Activated CD8-positive, alpha-beta memory T cell treated with anti-CD3 and anti-CD28 coated beads, Interleukin-2, amount 10 ng/mL, durations not matched to agents 7 days and 5 days (primary cell): ENCODE data around the gene NHLRC4. TPM values are rescaled to one million over a fixed set of nuclear protein-coding genes. Genes with fewer than 3 reads are reported as not detected.

Experiments
- ATAC-seq: fragments of 150-1000 bp; cut with Tn5 transposase; one replicate; pipeline ENCODE4 v1.10.0; 2021; ENCODE audit warnings: moderate library complexity
- CTCF ChIA-PET: fragments of 350-600 bp; sonication (Branson Sonifier 250); formaldehyde crosslinking; loops from one replicate; lab custom pipeline; 2021; ENCODE audit warnings: antibody characterized with exemption; lab: Charles Lee
- DNase-seq: peaks from one replicate; pipeline ENCODE4 v3.0.0-alpha.2; 2020
- H3K27ac Mint-ChIP-seq: one replicate; pipeline ENCODE4 v1.8.0; 2021; ENCODE audit warnings: mild to moderate bottlenecking, mixed read lengths
- H3K27me3 Mint-ChIP-seq: one replicate; pipeline ENCODE4 v1.8.0; 2021; ENCODE audit warnings: mixed read lengths
- H3K36me3 Mint-ChIP-seq: one replicate; pipeline ENCODE4 v1.8.0; 2021; ENCODE audit warnings: mild to moderate bottlenecking, mixed read lengths
- H3K4me1 Mint-ChIP-seq: one replicate; pipeline ENCODE4 v1.8.0; 2021; ENCODE audit warnings: mixed read lengths
- H3K4me3 Mint-ChIP-seq: one replicate; pipeline ENCODE4 v1.8.0; 2021; ENCODE audit warnings: mild to moderate bottlenecking, moderate library complexity, mixed read lengths
- H3K9me3 Mint-ChIP-seq: one replicate; pipeline ENCODE4 v1.8.0; 2022; ENCODE audit warnings: low read depth, mixed read lengths
- total RNA-seq, 2 experiments: library from RNA; stranded (reverse); gene quantifications; one replicate each; pipeline ENCODE4 v1.2.3, GENCODE V29; 2021

Gene NHLRC4
- total RNA-seq, 2 experiments from 2014 or later, result 0.94 to 1.2 TPM

- ATAC-seq, result no peak
- Mint-ChIP-seq H3K27me3 (no peaks in the 10 kb centered on the region), H3K9me3 (no peaks in the 10 kb centered on the region), H3K4me1 (peaks cover 49% of the 10 kb centered on the region), H3K36me3 (peaks cover 2% of the 10 kb centered on the region), H3K4me3 (peak overlapping the region; percentile 77), H3K27ac (peak overlapping the region; percentile 96)
- DNase-seq, result peak; percentile 59
- CTCF ChIA-PET, result interaction anchor here (1.2 to 2.5 kb wide), 5 partner anchors 11 to 144 kb away, joined by 3 to 7 read pairs (median 4); partner anchors contain the start of genes METTL26 and PGAP6
These were observed 40.4 kb upstream of the NHLRC4 start for GRCh38 chr16:526181-527014.

GRCh38 chr16:527015-527903 is 39.5 kb upstream of the NHLRC4 start, which contains the start of gene CAPN15:
CAPN15 (plus strand) TSS chr16:527712; CDS start chr16:546839, 19,127 bp downstream.
- H3K36me3 Mint-ChIP-seq, result peaks cover 2% of the 10 kb centered on the region
- DNase-seq (peak; percentile 89), ATAC-seq (peak; percentile 77)
- H3K9me3 Mint-ChIP-seq, result no peaks in the 10 kb centered on the region
- H3K27ac Mint-ChIP-seq, result peak within 1 kb of the TSS; percentile 96
- no peaks in the 10 kb centered on the region for H3K27me3 Mint-ChIP-seq
- peak within 1 kb of the TSS; percentile 92 for H3K4me3 Mint-ChIP-seq
- peaks cover 49% of the 10 kb centered on the region for H3K4me1 Mint-ChIP-seq
- CTCF ChIA-PET, result interaction anchor here (1.2 to 2.5 kb wide), 4 partner anchors 12 to 145 kb away, joined by 3 to 7 read pairs (median 4); partner anchors contain the start of genes METTL26 and PGAP6

- H3K9me3 Mint-ChIP-seq, result no peaks in the 10 kb centered on the region
- H3K27me3 Mint-ChIP-seq, result no peaks in the 10 kb centered on the region
- ATAC-seq (peak; percentile 11), DNase-seq (peak; percentile 69)
- H3K4me1 Mint-ChIP-seq, result peaks cover 46% of the 10 kb centered on the region
- CTCF ChIA-PET, result interaction anchor here (1.2 to 1.7 kb wide), 4 partner anchors 13 to 121 kb away, joined by 3 to 4 read pairs (median 4); partner anchors contain the start of genes METTL26 and WDR90
- H3K4me3 Mint-ChIP-seq, result peak overlapping the region; percentile 92
- H3K36me3 Mint-ChIP-seq, result peaks cover 2% of the 10 kb centered on the region
- H3K27ac Mint-ChIP-seq, result peak overlapping the region; percentile 95
These were observed 38.4 kb upstream of the NHLRC4 start for GRCh38 chr16:528111-529011.

- Mint-ChIP-seq H3K4me3 (peak overlapping the region; percentile 92), H3K36me3 (peaks cover 2% of the 10 kb centered on the region), H3K27me3 (no peaks in the 10 kb centered on the region), H3K4me1 (peaks cover 42% of the 10 kb centered on the region), H3K27ac (peak overlapping the region; percentile 95), H3K9me3 (no peaks in the 10 kb centered on the region)
- peak; percentile 82 for DNase-seq
- ATAC-seq, result peak; percentile 18
- CTCF ChIA-PET, result interaction anchor here (1.3 kb wide), 1 partner anchor 120 kb away, joined by 4 read pairs; the partner anchor contains the start of gene WDR90
These were observed 37.7 kb upstream of the NHLRC4 start for GRCh38 chr16:529012-529575.

GRCh38 chr16:530111-530817 is 36.5 kb upstream of the NHLRC4 start:
- ATAC-seq (no peak), DNase-seq (no peak)
- no peaks in the 10 kb centered on the region for H3K27me3 Mint-ChIP-seq
- peak overlapping the region; percentile 63 for H3K27ac Mint-ChIP-seq
- CTCF ChIA-PET, result no interaction called here
- no peaks in the 10 kb centered on the region for H3K9me3 Mint-ChIP-seq
- H3K36me3 Mint-ChIP-seq, result peaks cover 2% of the 10 kb centered on the region
- H3K4me3 Mint-ChIP-seq, result peak overlapping the region; percentile 26
- peaks cover 32% of the 10 kb centered on the region for H3K4me1 Mint-ChIP-seq

- no peaks in the 10 kb centered on the region for H3K36me3 Mint-ChIP-seq
- H3K4me3 Mint-ChIP-seq, result no peak overlapping the region
- H3K4me1 Mint-ChIP-seq, result peaks cover 18% of the 10 kb centered on the region
- no peak for DNase-seq
- CTCF ChIA-PET, result interaction anchor here (0.7 kb wide), 1 partner anchor 30 kb away, joined by 3 read pairs; no protein-coding TSS in a partner anchor
- H3K27me3 Mint-ChIP-seq, result no peaks in the 10 kb centered on the region
- H3K9me3 Mint-ChIP-seq, result no peaks in the 10 kb centered on the region
- no peak overlapping the region for H3K27ac Mint-ChIP-seq
- ATAC-seq, result no peak
These were observed 35.2 kb upstream of the NHLRC4 start for GRCh38 chr16:531494-532125.

GRCh38 chr16:533391-534123 is 33.2 kb upstream of the NHLRC4 start:
- H3K4me1 Mint-ChIP-seq, result peaks cover 18% of the 10 kb centered on the region
- H3K4me3 Mint-ChIP-seq, result no peak overlapping the region
- H3K27ac Mint-ChIP-seq, result no peak overlapping the region

GRCh38 chr16:534135-534534 is 32.7 kb upstream of the NHLRC4 start:
- Mint-ChIP-seq H3K4me3 (no peak overlapping the region), H3K9me3 (no peaks in the 10 kb centered on the region), H3K4me1 (peaks cover 16% of the 10 kb centered on the region), H3K36me3 (peaks cover 9% of the 10 kb centered on the region), H3K27ac (no peak overlapping the region), H3K27me3 (no peaks in the 10 kb centered on the region)
- CTCF ChIA-PET, result no interaction called here
- no peak for DNase-seq
- no peak for ATAC-seq

More at GRCh38 chr16:533391-534123, 33.2 kb upstream of the NHLRC4 start:
- DNase-seq (no peak), ATAC-seq (no peak)
- peaks cover 6% of the 10 kb centered on the region for H3K36me3 Mint-ChIP-seq
- no peaks in the 10 kb centered on the region for H3K9me3 Mint-ChIP-seq
- CTCF ChIA-PET, result no interaction called here
- H3K27me3 Mint-ChIP-seq, result no peaks in the 10 kb centered on the region

- Mint-ChIP-seq H3K27ac (no peak overlapping the region), H3K4me1 (peaks cover 8% of the 10 kb centered on the region), H3K9me3 (no peaks in the 10 kb centered on the region), H3K4me3 (no peak overlapping the region), H3K36me3 (peaks cover 10% of the 10 kb centered on the region), H3K27me3 (no peaks in the 10 kb centered on the region)
- no peak for ATAC-seq
- no peak for DNase-seq
- CTCF ChIA-PET, result no interaction called here
These were observed 31.9 kb upstream of the NHLRC4 start for GRCh38 chr16:534856-535445.

GRCh38 chr16:535446-536405 is 31.1 kb upstream of the NHLRC4 start:
- Mint-ChIP-seq H3K9me3 (no peaks in the 10 kb centered on the region), H3K27ac (no peak overlapping the region), H3K36me3 (peaks cover 10% of the 10 kb centered on the region), H3K27me3 (no peaks in the 10 kb centered on the region), H3K4me3 (no peak overlapping the region), H3K4me1 (peaks cover 2% of the 10 kb centered on the region)
- peak; percentile 31 for ATAC-seq
- CTCF ChIA-PET, result no interaction called here
- no peak for DNase-seq
